Bronchial epithelial cell (primary cell): ENCODE data around the gene AIP. TPM values are rescaled to one million over a fixed set of nuclear protein-coding genes. Genes with fewer than 3 reads are reported as not detected.

Source experiments
- DNase-seq: peaks from one replicate; pipeline ENCODE4 v3.0.0-alpha.2; 2010; ENCODE audit warnings: low read depth
- FAIRE-seq: peaks from 2 replicates; lab custom pipeline; 2011; peaks lifted over from hg19 to GRCh38; lab: Jason Lieb, UNC
- H3K27me3 ChIP-seq: 2 replicates; pipeline ENCODE4 v1.5.1; 2011; ENCODE audit warnings: low read length; ENCODE audit not compliant: control insufficient read depth, insufficient read depth
- H3K36me3 ChIP-seq: 2 replicates; pipeline ENCODE4 v1.5.1; 2011; ENCODE audit warnings: low read length; ENCODE audit not compliant: control insufficient read depth, insufficient read depth
- H3K4me3 ChIP-seq: 2 replicates; pipeline ENCODE4 v1.5.1; 2011; ENCODE audit warnings: mild to moderate bottlenecking, low read depth, low read length, control low read depth
- CTCF ChIP-seq: IDR thresholded peaks from 2 replicates; pipeline ENCODE4 v1.5.1; 2011; ENCODE audit warnings: mild to moderate bottlenecking, moderate library complexity, low read length, control low read depth, inconsistent platforms; ENCODE audit not compliant: insufficient read depth, severe bottlenecking
- total RNA-seq: library from RNA; depleted of rRNA; stranded (reverse); fragments of >200 nt; gene quantifications from 2 replicates; pipeline ENCODE4 v1.2.1, GENCODE V29; 2014

The AIP gene
- total RNA-seq, 1 donor from 2014 or later: 85.3 TPM

DNA sequence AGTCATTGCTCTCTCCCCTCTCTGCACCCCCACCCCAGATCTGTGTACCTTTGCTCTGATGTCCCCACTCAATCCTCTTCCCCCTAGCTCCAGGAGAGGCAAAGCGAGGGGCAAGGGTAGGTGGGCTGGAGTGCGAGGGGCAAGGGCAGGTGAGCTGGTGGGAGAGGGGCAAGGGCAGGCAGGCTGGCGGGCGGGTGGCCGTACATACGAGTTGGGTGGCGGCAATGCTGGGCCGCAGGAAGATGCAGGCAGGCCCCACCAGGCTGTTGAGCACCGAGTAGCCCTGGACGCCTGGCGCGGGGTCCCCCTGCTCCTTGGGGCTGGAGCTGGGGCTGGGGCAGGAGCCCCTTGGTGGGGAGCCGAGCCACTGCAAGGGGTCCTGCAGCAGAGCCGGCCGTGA is 39.5 kb downstream of the AIP start:
- FAIRE-seq (no peak), DNase-seq (no peak)
- no peaks in the 10 kb centered on the region for H3K27me3 ChIP-seq
- no peak for TF ChIP-seq CTCF
- H3K36me3 ChIP-seq: no peaks in the 10 kb centered on the region
- no peak overlapping the region for H3K4me3 ChIP-seq

DNA sequence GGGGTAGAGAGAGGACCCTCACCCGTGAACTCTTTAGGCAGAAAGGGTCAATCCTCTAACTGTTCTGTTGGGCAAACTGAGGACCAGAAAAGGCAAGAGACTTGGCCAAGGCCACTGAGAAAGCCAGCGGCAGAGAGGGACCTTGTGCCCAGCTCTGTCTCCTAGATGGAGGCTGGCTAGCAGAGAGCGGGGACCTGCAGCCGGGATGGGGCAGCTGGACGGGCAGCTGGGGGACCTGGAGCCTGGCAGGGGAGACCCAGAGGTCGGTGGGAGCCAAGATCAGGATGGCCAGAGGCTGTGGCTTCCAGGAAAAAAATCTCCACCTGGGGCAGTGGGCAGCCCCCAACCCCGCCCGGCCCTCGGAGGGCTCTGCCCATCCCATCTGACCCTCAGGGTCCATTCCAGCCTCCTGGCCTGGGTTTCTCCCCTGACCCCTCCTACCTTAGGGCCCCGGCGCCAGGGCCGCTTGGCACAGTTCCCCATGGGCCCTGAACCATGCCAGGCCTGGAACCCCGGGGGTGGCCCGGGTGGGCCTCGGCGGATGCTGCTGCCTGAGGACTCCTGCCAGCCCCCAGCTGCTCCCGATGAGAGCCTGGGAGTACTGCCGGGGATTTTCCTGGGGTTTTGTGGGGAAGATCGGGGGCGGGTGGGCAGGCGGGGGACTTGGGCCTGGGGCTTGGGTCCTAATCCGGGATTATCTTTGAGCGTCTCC is 40.2 kb downstream of the AIP start, which contains the start of gene CABP2:
Gene CABP2, minus strand, starts transcription at position 603 of the 712 bp plus-strand sequence. Its CDS starts 120 bp downstream, at position 483.
- FAIRE-seq (no peak), DNase-seq (no peak)
- H3K36me3 ChIP-seq: no peaks in the 10 kb centered on the region
- H3K27me3 ChIP-seq: no peaks in the 10 kb centered on the region
- TF ChIP-seq CTCF: no peak
- no peak within 1 kb of the TSS for H3K4me3 ChIP-seq

DNA sequence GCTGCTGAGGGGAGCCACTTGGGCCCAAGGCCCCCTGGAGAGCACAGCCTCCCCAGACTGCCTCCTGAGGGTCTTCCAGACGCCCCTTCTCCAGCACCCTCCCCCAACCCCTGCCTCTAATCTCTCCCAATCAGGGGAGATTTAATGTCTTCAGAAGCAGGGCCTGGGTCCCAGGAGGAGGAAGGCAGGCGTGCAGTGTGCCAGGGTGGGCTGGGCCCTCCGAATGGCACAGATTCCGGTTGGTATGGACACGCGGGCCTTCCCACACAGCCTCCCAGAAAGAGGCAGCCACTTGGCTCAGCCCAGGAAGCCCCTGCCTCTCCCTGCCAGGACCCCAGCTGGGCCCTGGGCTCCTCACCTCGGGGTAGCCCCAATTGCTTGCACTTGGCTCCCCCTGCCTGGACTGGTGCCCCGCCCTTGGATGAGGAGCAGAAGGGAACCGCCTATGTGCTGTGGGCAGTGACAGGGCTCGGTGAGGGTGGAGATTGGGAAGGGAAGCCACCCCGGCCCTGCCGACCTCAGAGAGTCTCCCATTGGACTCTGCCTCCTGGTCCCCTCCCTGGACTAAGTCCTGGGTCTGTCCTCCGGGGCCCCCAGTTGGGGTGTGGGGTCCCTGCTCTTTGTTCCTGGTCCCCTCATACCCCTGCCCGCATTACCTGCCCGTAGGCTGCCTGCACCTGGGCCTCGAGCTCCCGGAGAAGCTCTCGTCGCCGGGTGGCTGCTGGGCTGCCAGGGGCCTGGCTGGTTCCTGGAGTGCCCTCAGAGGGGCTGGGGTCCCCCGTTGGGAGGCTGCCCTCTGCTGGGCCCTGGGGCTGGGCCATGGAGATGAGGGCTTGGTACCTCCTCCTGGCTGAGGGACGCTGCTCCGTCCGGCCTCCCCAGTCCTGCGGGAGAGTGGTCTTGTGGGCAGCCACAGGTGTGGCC is 41.0 kb downstream of the AIP start:
- Histone ChIP-seq H3K27me3 (no peaks in the 10 kb centered on the region), H3K4me3 (no peak overlapping the region), H3K36me3 (no peaks in the 10 kb centered on the region)
- DNase-seq (no peak), FAIRE-seq (no peak)
- TF ChIP-seq CTCF: no peak

- no peak for TF ChIP-seq CTCF
- no peak for DNase-seq
- FAIRE-seq: no peak
These were observed 41.6 kb downstream of the AIP start for GRCh38 chr11:67524480-67524808.

GRCh38 chr11:67525275-67525976 is 42.6 kb downstream of the AIP start:
- DNase-seq (no peak), FAIRE-seq (no peak)
- Histone ChIP-seq H3K36me3 (no peaks in the 10 kb centered on the region), H3K4me3 (no peak overlapping the region), H3K27me3 (no peaks in the 10 kb centered on the region)
- TF ChIP-seq CTCF: no peak

More at GRCh38 chr11:67524480-67524808, 41.6 kb downstream of the AIP start:
- Histone ChIP-seq H3K36me3 (no peaks in the 10 kb centered on the region), H3K27me3 (no peaks in the 10 kb centered on the region), H3K4me3 (no peak overlapping the region)
